ENCODE data around the gene COL17A1.

The COL17A1 gene

DNA sequence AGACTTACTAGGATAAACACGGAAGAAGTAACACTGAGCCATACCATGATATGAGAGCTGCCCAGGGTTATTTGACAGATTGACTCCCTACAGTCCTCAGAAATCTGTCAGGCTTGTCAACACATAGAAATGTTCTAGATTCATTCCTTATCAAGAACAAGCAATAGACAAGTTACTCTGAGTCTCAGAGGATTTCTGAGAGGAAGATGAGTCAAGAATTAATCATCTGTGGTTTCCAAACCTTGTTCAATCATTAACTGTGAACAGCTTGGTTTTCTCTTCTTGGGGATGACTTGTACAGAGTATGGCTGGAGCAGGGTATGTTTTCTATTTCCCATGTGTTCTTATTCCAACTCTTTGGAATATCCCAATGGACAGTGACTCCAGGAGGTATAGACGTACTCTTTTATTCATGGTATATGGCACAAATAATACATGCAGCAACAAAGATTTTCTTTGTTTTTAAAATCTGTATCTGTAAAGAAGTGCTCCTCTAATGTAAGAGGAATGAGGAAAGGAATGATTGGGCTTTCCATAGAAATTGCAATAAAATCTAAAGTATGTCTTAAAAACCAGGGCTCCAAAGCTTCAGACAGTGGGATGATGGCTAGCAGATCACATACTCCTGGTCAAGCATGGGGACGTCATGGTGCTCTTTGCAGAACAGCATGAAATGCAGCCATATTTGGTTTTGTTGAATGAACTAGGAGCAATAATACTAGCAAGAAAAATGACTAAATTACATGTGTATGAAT, 24.4 kb upstream of the COL17A1 start:
- no peak for TF ChIP-seq CTCF (conservative IDR thresholded peaks at IDR 0.05; ENCODE audit: low read depth)
- POLR2A ChIA-PET (ENCODE audit: low non-redundant PET): interaction anchor here (1.3 kb wide), 1 partner anchor 11 kb away, joined by 5 read pairs; the partner anchor contains the start of gene SFR1
- peak; percentile 79 for DNase-seq (ENCODE audit: low spot score)
- H3K27ac ChIP-seq: no peak overlapping the region; the same call in 1 of the 2 replicates
- CTCF ChIA-PET: interaction anchor here (0.7 to 1.6 kb wide), 3 partner anchors 11 to 1265 kb away, joined by 4 to 11 read pairs (median 6); partner anchors contain the start of gene SFR1

DNA sequence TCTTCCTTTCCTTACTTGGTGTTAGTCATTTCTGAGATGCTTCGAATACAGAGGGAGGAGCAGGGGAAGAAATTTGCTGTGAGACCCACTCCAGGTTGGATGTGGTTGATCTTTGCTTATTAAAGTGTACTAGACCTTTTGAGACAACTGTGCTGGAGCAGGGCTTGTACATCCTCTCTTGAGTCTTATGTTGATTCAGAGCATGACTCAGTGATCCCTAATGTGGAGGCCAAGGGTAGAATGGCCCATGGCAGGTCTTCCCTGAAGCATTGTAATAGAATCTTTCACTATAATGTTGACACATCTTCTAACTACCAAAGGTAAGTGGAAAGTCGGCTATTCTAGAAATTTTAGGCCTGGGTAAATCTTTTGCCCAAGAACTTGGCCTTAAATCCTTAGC, 19.2 kb upstream of the COL17A1 start:
- no peak overlapping the region for H3K27ac ChIP-seq
- no peak for TF ChIP-seq CTCF (conservative IDR thresholded peaks at IDR 0.05; ENCODE audit: low read depth)
- DNase-seq (ENCODE audit: low spot score): no peak
- ChIA-PET CTCF (interaction anchor here (0.6 kb wide), 1 partner anchor 24 kb away, joined by 3 read pairs; no protein-coding TSS in a partner anchor), POLR2A (ENCODE audit: low non-redundant PET) (no interaction called here)

DNA sequence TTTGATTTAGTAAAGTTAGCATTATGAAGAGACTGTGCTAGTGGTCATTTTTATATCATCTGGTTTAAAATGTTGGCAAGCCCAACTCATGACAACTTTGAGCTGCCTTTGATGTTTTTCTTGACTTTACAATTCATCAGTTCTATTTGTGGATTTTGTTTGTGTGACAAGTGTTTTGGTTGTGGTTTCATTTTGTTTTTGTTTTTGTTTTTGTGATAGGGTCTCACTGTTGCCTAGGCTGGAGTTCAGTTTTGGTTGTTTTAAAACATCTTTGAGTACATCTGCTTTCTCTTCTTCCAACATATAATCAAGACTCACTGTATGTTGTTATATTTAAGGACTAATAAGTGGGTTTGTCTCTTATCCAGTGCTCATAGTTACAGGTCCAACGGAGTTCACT, 18.7 kb upstream of the COL17A1 start:
- ChIA-PET CTCF (interaction anchor here (0.6 kb wide), 1 partner anchor 24 kb away, joined by 3 read pairs; no protein-coding TSS in a partner anchor), POLR2A (ENCODE audit: low non-redundant PET) (no interaction called here)
- no peak overlapping the region for H3K27ac ChIP-seq
- no peak for DNase-seq (ENCODE audit: low spot score)
- TF ChIP-seq CTCF (conservative IDR thresholded peaks at IDR 0.05; ENCODE audit: low read depth): no peak

DNA sequence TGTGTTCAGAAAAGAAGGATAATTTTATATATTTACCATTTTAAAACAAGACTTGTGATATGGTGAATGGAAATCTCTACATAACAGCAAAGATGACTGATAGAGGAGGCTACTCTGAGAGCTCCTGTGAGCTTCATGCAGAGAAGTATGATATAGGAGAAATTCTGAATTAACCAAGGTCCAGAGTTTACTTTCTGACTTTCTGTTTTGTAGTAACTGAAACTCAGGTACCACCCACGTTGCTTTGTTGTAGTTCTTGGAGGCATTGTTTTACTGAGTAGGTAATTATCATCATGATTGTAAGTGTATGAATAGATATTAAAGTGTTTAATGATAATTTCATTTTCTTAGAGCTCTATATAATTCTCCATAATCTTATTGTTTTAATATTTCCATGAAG, 18.3 kb upstream of the COL17A1 start:
- POLR2A ChIA-PET (ENCODE audit: low non-redundant PET): no interaction called here
- no peak overlapping the region for H3K27ac ChIP-seq
- TF ChIP-seq CTCF (conservative IDR thresholded peaks at IDR 0.05; ENCODE audit: low read depth): no peak
- no peak for DNase-seq (ENCODE audit: low spot score)
- CTCF ChIA-PET: no interaction called here

- H3K27ac ChIP-seq: no peak overlapping the region
- DNase-seq (ENCODE audit: low spot score): no peak
- ChIA-PET CTCF (interaction anchor here (0.6 to 1.0 kb wide), 2 partner anchors 18 to 849 kb away, joined by 3 to 5 read pairs; no protein-coding TSS in a partner anchor), POLR2A (ENCODE audit: low non-redundant PET) (no interaction called here)
- TF ChIP-seq CTCF (conservative IDR thresholded peaks at IDR 0.05; ENCODE audit: low read depth): no peak
Observed at GRCh38 chr10:104101902-104102301, 16.2 kb upstream of the COL17A1 start.

- DNase-seq (ENCODE audit: low spot score): no peak
- CTCF ChIA-PET: interaction anchor here (0.6 to 1.2 kb wide), 3 partner anchors 22 to 317 kb away, joined by 3 to 6 read pairs (median 4); no protein-coding TSS in a partner anchor
- POLR2A ChIA-PET (ENCODE audit: low non-redundant PET): no interaction called here
- no peak overlapping the region for H3K27ac ChIP-seq
- TF ChIP-seq CTCF (conservative IDR thresholded peaks at IDR 0.05; ENCODE audit: low read depth): no peak
Observed at GRCh38 chr10:104100795-104101194, 15.1 kb upstream of the COL17A1 start.

All from RWPE1 (cell line).